ENCODE results near the gene MED25. TPM values are rescaled to one million over a fixed set of nuclear protein-coding genes. Genes with fewer than 3 reads are reported as not detected.

The MED25 gene
- total and polyA plus RNA-seq, 9 of the 15 experiments (the other 6 are each of a cell fraction or from before 2014, with no cell fraction given), result 4.1 to 93.9 (median 19.3) TPM

GRCh38 chr19:49861541-49862378 is 43.7 kb downstream of the MED25 start:
- H4K20me1 ChIP-seq (replicated peaks; ENCODE audit: control insufficient read depth, insufficient read depth, low read length), result peaks cover 29% of the 10 kb centered on the region; the same call in 1 of the 2 replicates
- CTCF ChIA-PET (ENCODE audit: low intra/inter-chr PET ratio), result no interaction called here
- POLR2A ChIA-PET, result interaction anchor here (1.3 kb wide), 1 partner anchor 9 kb away, joined by 6 read pairs; no protein-coding TSS in a partner anchor
- TF ChIP-seq ZBTB33 (CRISPR knock-in tag; IDR thresholded peaks at IDR 0.05), result peak; percentile 96
- TF ChIP-seq DLX4 (CRISPR knock-in tag; IDR thresholded peaks at IDR 0.05), result no peak
- TF ChIP-seq ZNF318 (IDR thresholded peaks at IDR 0.05; ENCODE audit: borderline replicate concordance in 1 of 2, low read depth in 1 of 2), result no peak
- TF ChIP-seq ZNF707 (CRISPR knock-in tag; conservative IDR thresholded peaks at IDR 0.05), result no peak
- no peak for TF ChIP-seq NCOA2 (IDR thresholded peaks at IDR 0.05; ENCODE audit: partially characterized antibody in 2 of 2)
- peak; percentile 33 for TF ChIP-seq FIP1L1 (IDR thresholded peaks at IDR 0.05; ENCODE audit: low read depth, low read length, poor library complexity, severe bottlenecking)
- TF ChIP-seq ETV5 (CRISPR knock-in tag; IDR thresholded peaks at IDR 0.05; ENCODE audit: low read depth), result no peak

More at GRCh38 chr19:49861541-49862378, 43.7 kb downstream of the MED25 start:
- Histone ChIP-seq H3K79me2 (ENCODE audit: control insufficient read depth, insufficient read depth, low read length) (peaks cover 35% of the 10 kb centered on the region), H3K4me3 (no peak overlapping the region), H3K9me3 (replicated peaks; ENCODE audit: control insufficient read depth, insufficient read depth, low read depth, low read length) (no peaks in the 10 kb centered on the region), H3K4me2 (ENCODE audit: insufficient read depth, low read length) (no peak overlapping the region), H3K9ac (ENCODE audit: insufficient read depth in 1 of 2, low read depth in 2 of 2, low read length in 2 of 2) (no peak overlapping the region; a peak in 1 of 4 replicates), H3K4me1 (replicated peaks in 1 of 2; ENCODE audit: control insufficient read depth in 2 of 2, insufficient read depth in 2 of 2, low read length in 2 of 2) (peaks cover 20 to 81% of the 10 kb centered on the region in 2 experiments; a peak in 4 of 5 replicates), H3K27me3 (ENCODE audit: control insufficient read depth in 2 of 2, insufficient read depth in 2 of 2, low read length in 2 of 2) (no peaks in the 10 kb centered on the region), H3K9me1 (ENCODE audit: control insufficient read depth, insufficient read depth, low read length) (peaks cover 4% of the 10 kb centered on the region), H3K27ac (ENCODE audit: extremely low read depth, low read depth, low read length) (no peak overlapping the region), H2AFZ (ENCODE audit: low read depth, low read length) (no peak overlapping the region), H3K36me3 (ENCODE audit: control insufficient read depth, insufficient read depth, low read length) (peaks cover 81% of the 10 kb centered on the region)
- no TSS peak for BruUV-seq (replicated peaks)
- FAIRE-seq, result no peak
- intact Hi-C loops (cut with micrococcal nuclease) (no loop called here), in situ Hi-C loops (cut with MboI) (no loop called here)
- no peak for ATAC-seq
- no peak for DNase-seq (ENCODE audit: extremely low read depth in 1 of 4, low spot score in 3 of 4)
- 98% methylated on average over 25 of the region's 60 CpGs for WGBS (ENCODE audit: insufficient coverage, low coverage, missing lambda C conversion rate)

Measured in K562 (cell line).